SW480 (cell line): ENCODE measurements around the gene THRSP.
A peak's percentile ranks its signal among the peaks of the same experiment; 100 is the strongest.
"Not testable (repeated sequence)": the region's sequence is repeated elsewhere in the genome, so short reads cannot be mapped to it uniquely, and the experiment has no call there.

ENCODE experiments used
- DNase-seq: peaks from one replicate; pipeline ENCODE4 v3.0.0-alpha.2; 2016; ENCODE audit warnings: low spot score

Gene THRSP

GRCh38 chr11:78039391-78039918, 24.2 kb upstream of the THRSP start:
- no peak for DNase-seq

DNA sequence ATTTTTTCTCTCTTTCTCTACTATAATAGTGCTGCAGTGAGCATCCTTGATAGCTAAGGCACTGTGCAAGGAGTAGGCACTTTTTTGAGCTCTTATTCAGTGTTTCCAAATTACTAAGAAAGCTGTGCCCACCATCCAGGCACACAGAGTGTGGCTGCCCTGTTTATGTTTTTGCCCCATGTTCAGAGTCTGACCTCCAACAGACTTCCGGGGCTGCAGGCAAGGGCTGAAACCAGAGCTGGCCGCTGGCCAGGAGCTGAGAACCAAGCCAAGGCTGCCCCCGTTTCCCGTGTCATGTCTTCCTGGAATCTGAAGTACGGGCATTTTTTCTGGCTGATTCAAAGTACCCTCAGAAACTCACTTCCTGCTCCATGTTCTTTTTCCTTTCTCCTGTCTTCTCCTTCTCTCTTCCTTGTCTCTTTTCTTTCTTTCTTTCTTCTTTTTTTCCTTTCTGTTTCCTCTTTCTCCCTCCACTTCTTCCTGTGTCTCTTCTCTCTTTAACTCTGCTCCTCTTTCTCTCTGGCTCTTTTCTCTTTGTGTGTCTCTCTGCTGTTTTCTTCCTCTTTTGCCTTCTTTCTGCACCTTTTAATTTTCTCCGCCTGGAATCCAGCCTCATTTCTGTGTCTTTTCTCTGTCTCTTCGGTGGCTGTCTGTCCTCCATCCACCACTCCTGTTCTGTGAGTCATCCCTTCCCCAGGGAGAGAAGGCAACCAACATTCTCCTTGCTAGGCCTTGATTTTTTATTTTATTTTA, 23.6 kb upstream of the THRSP start:
- peak; percentile 67 for DNase-seq

GRCh38 chr11:78040691-78041379, 22.8 kb upstream of the THRSP start:
- no peak for DNase-seq

GRCh38 chr11:78041380-78041719, 22.3 kb upstream of the THRSP start:
- not testable (repeated sequence) for DNase-seq

DNA sequence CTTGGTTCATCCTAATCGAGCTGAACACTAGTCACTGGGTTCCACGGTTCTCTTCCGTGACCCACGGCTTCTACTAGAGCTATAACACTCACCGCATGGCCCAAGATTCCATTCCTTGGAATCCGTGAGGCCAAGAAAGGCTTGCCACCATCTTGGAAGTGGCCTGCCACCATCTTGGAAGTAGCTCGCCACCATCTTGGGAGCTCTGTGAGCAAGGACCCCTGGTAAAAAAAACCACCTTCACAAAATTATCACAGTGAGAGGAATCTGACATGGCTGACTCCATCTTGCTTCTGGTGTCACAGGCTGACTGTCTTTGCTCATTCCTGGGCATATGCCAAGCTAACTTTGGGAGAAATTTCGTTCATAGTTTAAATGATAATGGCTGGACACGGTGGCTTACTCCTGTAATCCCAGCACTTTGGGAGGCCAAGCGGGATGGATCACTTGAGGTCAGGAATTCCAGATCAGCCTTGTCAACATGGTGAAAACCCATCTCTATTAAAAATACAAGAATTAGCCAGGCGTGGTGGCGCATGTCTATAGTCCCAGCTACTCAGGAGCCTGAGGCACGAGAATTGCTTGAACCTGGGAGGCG, 21.7 kb upstream of the THRSP start:
- DNase-seq: no peak

DNA sequence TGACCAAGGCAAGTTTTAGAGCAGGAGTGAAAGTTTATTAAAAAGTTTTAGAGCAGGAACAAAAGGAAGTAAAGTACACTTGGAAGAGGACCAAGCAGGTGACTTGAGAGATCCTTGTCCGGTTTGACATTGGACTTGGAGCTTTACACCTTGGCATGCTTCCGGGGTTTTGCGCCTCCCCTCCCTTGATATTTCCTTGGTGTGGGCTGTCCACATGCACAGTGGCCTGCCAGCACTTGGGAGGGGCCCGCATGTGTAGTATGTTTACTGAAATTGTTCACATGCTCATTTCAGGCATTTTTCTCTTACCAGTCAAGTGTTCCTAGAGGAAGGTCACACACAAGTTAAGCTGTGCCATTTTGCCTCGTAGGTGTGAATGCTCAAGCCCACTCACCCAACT, 19.0 kb upstream of the THRSP start:
- no peak for DNase-seq

- DNase-seq: peak; percentile 36
Measured at GRCh38 chr11:78045851-78046485, 17.7 kb upstream of the THRSP start.

DNA sequence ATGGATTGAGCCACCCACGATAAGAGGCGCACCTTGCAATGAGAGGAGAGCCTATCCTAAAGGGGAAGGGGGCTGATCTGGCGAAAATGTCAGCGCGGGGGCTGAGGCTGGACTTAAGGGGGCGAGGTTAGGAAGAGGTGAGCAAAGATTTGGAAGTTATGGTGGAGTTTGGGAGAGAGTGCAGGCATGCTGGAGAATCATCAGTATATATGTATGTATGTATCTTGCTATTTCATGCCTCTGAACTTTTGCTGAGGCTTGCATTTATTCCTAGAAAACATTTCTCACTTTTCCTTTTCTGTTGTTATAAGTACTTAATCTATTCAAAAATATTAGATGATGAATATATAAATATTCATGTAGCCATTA, 17.2 kb upstream of the THRSP start:
- DNase-seq: no peak

DNA sequence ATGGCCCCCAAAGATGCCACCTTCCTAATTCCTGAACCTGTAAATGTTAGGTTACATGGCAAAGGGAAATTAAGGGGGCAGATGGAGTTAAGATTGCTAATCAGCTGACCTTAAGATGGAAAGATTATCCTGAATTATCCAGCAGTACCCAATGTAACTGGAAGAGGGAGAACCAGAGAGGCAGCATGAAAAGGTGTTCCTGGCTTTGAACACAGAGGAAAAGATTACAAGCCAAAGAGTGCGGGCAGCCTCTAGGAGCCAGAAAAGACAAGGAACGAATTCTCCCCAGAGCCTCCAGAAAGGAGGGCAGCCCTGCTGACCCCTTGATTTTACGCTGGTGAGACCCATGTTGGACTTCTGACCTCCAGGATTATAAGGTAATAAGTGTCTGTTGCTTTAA, 15.1 kb upstream of the THRSP start:
- no peak for DNase-seq

- no peak for DNase-seq
Measured at GRCh38 chr11:78049348-78049747, 14.3 kb upstream of the THRSP start.

GRCh38 chr11:78050964-78051831, 12.5 kb upstream of the THRSP start:
- DNase-seq: peak; percentile 33

DNA sequence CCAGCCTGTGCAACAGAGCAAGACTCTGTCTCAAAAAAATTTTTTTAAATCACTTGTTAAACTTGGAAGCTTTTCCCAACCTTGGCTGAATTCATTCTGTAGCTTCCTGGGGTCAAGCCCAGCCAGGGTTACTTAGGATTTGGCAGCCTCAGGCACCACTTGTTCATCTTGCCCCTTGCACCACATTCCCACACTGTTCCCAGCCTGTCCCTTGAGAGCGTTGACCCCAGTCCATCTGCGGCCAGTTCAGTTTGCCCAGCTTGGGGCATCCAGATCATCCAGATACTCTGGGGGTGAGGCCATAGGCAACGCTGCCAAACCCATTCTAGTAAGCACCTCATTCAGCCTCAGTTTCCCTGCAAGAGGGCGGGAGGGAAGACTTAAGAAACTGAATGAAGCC, 8.7 kb upstream of the THRSP start:
- DNase-seq: no peak

- no peak for DNase-seq
Measured at GRCh38 chr11:78056093-78056492, 7.6 kb upstream of the THRSP start.

- DNase-seq: no peak
Measured at GRCh38 chr11:78057462-78058055, 6.1 kb upstream of the THRSP start.

GRCh38 chr11:78059749-78060328, 3.8 kb upstream of the THRSP start:
- not testable (repeated sequence) for DNase-seq

- no peak for DNase-seq
Measured at GRCh38 chr11:78060533-78060932, 3.1 kb upstream of the THRSP start.

DNA sequence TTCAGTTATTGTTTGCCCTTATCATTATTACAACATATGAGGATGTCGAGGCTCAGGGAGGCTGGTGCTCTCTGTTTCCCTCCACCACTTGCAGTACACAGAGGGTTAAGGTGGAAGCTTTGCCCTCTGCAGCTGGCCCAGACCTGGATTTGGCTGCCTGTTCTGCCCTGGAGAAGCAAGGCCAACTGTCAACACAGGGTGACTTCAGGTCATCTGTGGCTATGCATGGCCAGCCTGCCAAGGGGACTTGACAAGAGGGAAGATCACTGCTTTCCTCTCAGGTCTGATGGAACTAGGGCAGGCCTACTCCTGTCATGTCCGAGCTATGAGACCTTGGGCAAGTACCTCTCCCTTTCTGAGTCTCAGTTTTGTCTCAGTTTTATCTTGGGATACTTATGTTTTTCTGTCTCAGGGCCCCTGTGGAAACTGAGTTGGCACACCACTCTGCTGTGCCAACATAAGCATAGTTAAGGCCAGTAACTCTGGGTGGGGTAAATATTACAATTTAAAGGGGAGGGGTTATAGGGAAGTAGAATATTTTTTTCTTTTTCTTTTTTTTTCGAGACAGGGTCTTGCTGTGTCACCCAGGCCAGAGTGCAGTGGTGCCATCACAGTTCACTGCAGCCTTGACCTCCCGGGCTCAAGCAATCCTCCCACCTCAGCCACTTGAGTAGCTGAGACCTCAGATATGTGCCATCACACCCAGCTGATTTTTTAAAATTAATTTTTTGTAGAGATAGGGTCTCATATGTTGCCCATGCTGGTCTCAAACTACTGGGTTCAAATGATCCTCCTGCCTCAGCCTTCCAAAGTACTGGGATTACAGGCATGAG, 2.4 kb upstream of the THRSP start:
- no peak for DNase-seq

DNA sequence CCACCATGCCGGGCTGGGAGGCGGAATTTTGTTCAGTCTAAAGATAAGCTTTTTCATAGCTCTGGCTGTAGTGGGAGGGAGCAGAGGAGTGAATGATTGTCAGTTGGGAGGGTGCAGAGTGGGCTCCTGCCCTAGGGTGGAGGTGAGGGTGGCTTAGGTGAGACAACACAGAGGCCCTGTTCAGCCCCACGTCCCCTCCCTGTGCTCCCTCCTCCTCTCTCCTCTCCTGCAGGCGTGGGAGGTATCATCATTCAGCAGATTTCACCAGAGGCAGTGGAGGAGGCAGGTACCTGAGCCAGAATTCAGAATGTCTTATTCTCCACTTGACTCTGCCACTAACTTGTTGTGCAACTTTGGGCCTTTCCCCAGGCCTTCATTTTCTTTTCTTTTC, 1.7 kb upstream of the THRSP start:
- no peak for DNase-seq

GRCh38 chr11:78062671-78063070, 990 bp upstream of the THRSP start:
- no peak for DNase-seq

DNA sequence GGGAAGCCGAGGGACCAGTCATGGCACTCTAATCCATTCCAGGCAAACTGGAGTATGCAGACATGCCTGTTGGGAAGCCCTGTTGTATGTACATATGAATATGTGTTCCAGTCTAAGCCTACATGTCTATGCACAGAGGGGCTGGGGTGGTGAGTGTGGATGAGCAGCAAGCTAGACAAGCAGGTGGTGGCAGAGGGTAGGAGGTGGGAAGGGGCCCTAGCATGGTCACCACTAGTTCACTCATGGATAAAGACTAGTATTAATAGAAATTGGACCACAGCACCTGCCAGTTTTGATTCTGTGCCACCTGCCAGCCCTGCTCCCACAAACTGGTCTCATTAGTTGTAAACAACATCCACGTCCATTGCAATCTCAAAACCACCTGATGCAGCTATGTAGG, 1.5 kb downstream of the THRSP start:
- no peak for DNase-seq
